Neutrophil (primary cell): Measurements from ENCODE around the gene NDST1.
A peak's percentile ranks its signal among the peaks of the same experiment; 100 is the strongest.

Source experiments
- H3K27ac ChIP-seq: fragments of 200-600 bp; sonication (generic); 2 replicates; pipeline ENCODE4 v1.5.1; 2016; ENCODE audit warnings: mild to moderate bottlenecking, moderate library complexity
- H3K27me3 ChIP-seq: fragments of 200-600 bp; sonication (generic); 2 replicates; pipeline ENCODE4 v1.6.0; 2016; ENCODE audit warnings: mild to moderate bottlenecking
- H3K36me3 ChIP-seq: fragments of 200-600 bp; sonication (generic); 2 replicates; pipeline ENCODE4 v1.5.1; 2017
- H3K4me1 ChIP-seq, 2 experiments: fragments of 200-600 bp in 1 of 2; sonication (generic) in 1 of 2; 1 replicate in 1 of 2; 2 replicates in 1 of 2; pipeline versions ENCODE4 v1.5.1 to v1.6.1; 2013 to 2016; ENCODE audit warnings: low read depth in 1 of 2, low read length in 1 of 2, mild to moderate bottlenecking in 1 of 2, moderate library complexity in 1 of 2; ENCODE audit not compliant: control insufficient read depth in 1 of 2, insufficient read depth in 1 of 2
- H3K4me3 ChIP-seq, 2 experiments: fragments of 200-600 bp in 1 of 2; sonication (generic) in 1 of 2; 1 replicate in 1 of 2; 2 replicates in 1 of 2; pipeline ENCODE4 v1.5.1; 2013 to 2016; ENCODE audit warnings: low read depth in 1 of 2, low read length in 1 of 2, mild to moderate bottlenecking in 1 of 2, moderate library complexity in 1 of 2
- H3K9me3 ChIP-seq: fragments of 200-600 bp; sonication (generic); 2 replicates; pipeline ENCODE4 v1.5.1; 2016
- TF ChIP-seq, protein P1 (sequence below): fragments of 200-600 bp; sonication (generic); IDR thresholded peaks from 2 replicates; pipeline ENCODE4 v1.5.1; 2016; ENCODE audit warnings: antibody characterized with exemption

Gene NDST1

DNA sequence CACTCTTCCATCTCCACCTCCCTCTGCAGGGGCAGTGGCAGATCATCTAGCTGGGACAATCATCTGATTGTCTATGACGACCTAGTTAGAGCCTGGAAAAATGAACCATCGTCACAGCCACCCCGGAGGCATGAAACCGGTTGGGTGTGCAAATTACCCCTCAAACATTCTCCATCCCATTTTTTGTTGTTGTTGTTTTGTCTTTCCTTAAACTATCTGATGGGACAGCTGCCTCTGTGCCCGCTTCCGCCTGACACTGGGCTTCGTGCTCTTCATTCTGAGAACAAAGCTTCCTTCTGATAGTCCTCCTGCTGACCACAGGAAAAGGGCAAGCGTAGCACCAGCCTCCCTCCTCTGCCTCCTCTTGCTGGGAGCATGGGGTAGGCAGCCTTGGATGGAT is 7.0 kb upstream of the NDST1 start:
- no peak overlapping the region for H3K27ac ChIP-seq

GRCh38 chr5:150502106-150502505 is 5.8 kb upstream of the NDST1 start:
- Histone ChIP-seq H3K27ac (peak overlapping the region; percentile 41), H3K4me1 (peaks cover 38 to 47% of the 10 kb centered on the region in 2 experiments), H3K36me3 (peaks cover 74% of the 10 kb centered on the region), H3K9me3 (no peaks in the 10 kb centered on the region), H3K27me3 (no peaks in the 10 kb centered on the region), H3K4me3 (no peak overlapping the region)
- TF ChIP-seq, protein P1, sequence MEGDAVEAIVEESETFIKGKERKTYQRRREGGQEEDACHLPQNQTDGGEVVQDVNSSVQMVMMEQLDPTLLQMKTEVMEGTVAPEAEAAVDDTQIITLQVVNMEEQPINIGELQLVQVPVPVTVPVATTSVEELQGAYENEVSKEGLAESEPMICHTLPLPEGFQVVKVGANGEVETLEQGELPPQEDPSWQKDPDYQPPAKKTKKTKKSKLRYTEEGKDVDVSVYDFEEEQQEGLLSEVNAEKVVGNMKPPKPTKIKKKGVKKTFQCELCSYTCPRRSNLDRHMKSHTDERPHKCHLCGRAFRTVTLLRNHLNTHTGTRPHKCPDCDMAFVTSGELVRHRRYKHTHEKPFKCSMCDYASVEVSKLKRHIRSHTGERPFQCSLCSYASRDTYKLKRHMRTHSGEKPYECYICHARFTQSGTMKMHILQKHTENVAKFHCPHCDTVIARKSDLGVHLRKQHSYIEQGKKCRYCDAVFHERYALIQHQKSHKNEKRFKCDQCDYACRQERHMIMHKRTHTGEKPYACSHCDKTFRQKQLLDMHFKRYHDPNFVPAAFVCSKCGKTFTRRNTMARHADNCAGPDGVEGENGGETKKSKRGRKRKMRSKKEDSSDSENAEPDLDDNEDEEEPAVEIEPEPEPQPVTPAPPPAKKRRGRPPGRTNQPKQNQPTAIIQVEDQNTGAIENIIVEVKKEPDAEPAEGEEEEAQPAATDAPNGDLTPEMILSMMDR: no peak

More for the DNA sequence above, 7.0 kb upstream of the NDST1 start:
- TF ChIP-seq, protein P1: no peak
- H3K9me3 ChIP-seq: no peaks in the 10 kb centered on the region
- no peaks in the 10 kb centered on the region for H3K27me3 ChIP-seq
- no peak overlapping the region for H3K4me3 ChIP-seq
- peaks cover 37 to 50% of the 10 kb centered on the region in 2 experiments for H3K4me1 ChIP-seq
- H3K36me3 ChIP-seq: peaks cover 78% of the 10 kb centered on the region

- H3K4me1 ChIP-seq: peaks cover 41 to 47% of the 10 kb centered on the region in 2 experiments
- TF ChIP-seq, protein P1: no peak
- peaks cover 66% of the 10 kb centered on the region for H3K36me3 ChIP-seq
- H3K9me3 ChIP-seq: no peaks in the 10 kb centered on the region
- no peaks in the 10 kb centered on the region for H3K27me3 ChIP-seq
- H3K27ac ChIP-seq: peak overlapping the region; percentile 36
- no peak overlapping the region for H3K4me3 ChIP-seq
These were observed 5.1 kb upstream of the NDST1 start for GRCh38 chr5:150502847-150503246.

DNA sequence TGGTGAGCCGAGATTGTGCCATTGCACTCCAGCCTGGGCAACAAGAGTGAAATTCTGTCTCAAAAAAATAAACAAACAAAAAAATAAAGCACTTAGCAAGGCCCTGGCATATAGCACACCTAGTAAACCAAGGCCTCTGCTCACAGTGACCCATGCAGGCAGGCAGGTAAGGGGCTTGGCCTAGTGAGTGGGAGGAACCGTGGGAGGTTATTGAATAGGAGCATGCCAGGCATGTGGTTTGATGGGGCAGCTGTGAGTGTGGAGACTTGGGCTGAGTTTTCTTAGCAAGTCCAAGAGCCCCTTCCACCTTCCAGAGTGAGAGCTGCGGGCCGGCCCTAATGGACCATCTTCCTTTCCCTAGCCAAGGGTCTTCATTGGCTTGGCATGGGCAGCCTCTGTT is 4.5 kb upstream of the NDST1 start:
- TF ChIP-seq, protein P1: no peak
- H3K4me3 ChIP-seq: no peak overlapping the region
- H3K27me3 ChIP-seq: no peaks in the 10 kb centered on the region
- H3K36me3 ChIP-seq: peaks cover 66% of the 10 kb centered on the region
- no peaks in the 10 kb centered on the region for H3K9me3 ChIP-seq
- peak overlapping the region; percentile 36 for H3K27ac ChIP-seq
- peaks cover 42 to 47% of the 10 kb centered on the region in 2 experiments for H3K4me1 ChIP-seq

DNA sequence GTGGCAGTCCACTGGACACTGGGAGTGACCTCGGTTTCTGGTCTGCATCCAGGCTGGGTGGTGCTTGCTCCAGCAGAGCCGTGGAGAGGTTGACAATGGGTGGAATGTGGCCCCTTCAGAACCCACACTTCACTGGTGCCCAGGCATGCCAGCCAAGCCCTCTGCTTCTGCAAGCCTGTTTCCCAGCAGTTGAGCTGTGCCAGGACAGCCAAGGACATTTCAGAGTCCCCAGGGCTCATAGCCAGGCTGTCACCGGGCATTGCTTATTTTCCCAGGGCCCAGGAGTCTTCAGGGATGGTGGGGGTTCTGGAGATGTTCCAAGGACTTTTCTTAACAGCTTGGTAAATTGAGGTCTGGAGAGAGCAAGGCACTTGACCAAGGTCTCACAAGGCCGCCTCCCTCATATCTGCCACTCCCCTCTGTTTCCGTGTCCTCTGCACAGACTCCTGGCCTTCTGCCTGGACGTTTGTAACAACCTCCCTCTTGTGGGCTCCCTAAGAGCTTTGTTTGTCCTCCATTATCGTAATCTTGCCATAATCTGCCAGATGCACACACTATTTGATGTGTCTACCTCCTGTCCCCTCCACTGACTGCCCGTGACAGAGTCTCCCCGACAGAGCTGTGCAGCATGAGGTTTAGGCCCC is 3.8 kb upstream of the NDST1 start:
- Histone ChIP-seq H3K9me3 (no peaks in the 10 kb centered on the region), H3K27me3 (no peaks in the 10 kb centered on the region), H3K27ac (peak overlapping the region; percentile 36), H3K36me3 (peaks cover 66% of the 10 kb centered on the region), H3K4me3 (no peak overlapping the region), H3K4me1 (peaks cover 36 to 40% of the 10 kb centered on the region in 2 experiments)
- TF ChIP-seq, protein P1: no peak
